IgD-negative memory B cell (primary cell): ENCODE results near the gene DCDC2. TPM values are rescaled to one million over a fixed set of nuclear protein-coding genes. Genes with fewer than 3 reads are reported as not detected.
"Not testable (repeated sequence)": the region's sequence is repeated elsewhere in the genome, so short reads cannot be mapped to it uniquely, and the experiment has no call there.

Experiments
- H3K27ac Mint-ChIP-seq, 3 donors: one replicate each; pipeline ENCODE4 v1.8.0; 2020 to 2022; ENCODE audit warnings: mild to moderate bottlenecking in 3 of 3, mixed read lengths in 3 of 3, moderate library complexity in 1 of 3
- H3K27me3 Mint-ChIP-seq: one replicate; pipeline ENCODE4 v1.8.0; 2021; ENCODE audit warnings: mixed read lengths
- H3K36me3 Mint-ChIP-seq: one replicate; pipeline ENCODE4 v1.8.0; 2020; ENCODE audit warnings: mild to moderate bottlenecking, mixed read lengths
- H3K4me1 Mint-ChIP-seq, 3 donors: one replicate each; pipeline ENCODE4 v1.8.0; 2020 to 2022; ENCODE audit warnings: mixed read lengths in 3 of 3, mild to moderate bottlenecking in 1 of 3
- H3K4me3 Mint-ChIP-seq, 4 donors: one replicate each; pipeline ENCODE4 v1.8.0; 2020 to 2022; ENCODE audit warnings: mild to moderate bottlenecking in 4 of 4, mixed read lengths in 4 of 4, moderate library complexity in 3 of 4
- H3K9me3 Mint-ChIP-seq, 3 donors: one replicate each; pipeline ENCODE4 v1.8.0; 2020 to 2021; ENCODE audit warnings: mixed read lengths in 3 of 3, mild to moderate bottlenecking in 1 of 3
- polyA plus RNA-seq: library from polyadenylated mRNA; unstranded; fragments of 300-500 nt; fragmentation: Illumina TruSeq; gene quantifications from one replicate; pipeline ENCODE4 v1.2.3, GENCODE V29; 2021

Gene DCDC2
- polyA plus RNA-seq, 1 donor from 2014 or later = not detected

- Mint-ChIP-seq H3K9me3 (peaks cover 0 to 1% (median 0%) of the 10 kb centered on the region in 3 donors), H3K36me3 (no peaks in the 10 kb centered on the region), H3K4me1 (peaks cover 0 to 7% (median 0%) of the 10 kb centered on the region in 3 donors), H3K4me3 (no peak overlapping the region), H3K27me3 (peaks cover 11% of the 10 kb centered on the region), H3K27ac (no peak overlapping the region)
Measured at GRCh38 chr6:24387818-24388217, 30.0 kb upstream of the DCDC2 start.

- Mint-ChIP-seq H3K27me3 (peaks cover 11% of the 10 kb centered on the region), H3K36me3 (no peaks in the 10 kb centered on the region), H3K4me1 (peaks cover 0 to 5% (median 2%) of the 10 kb centered on the region in 3 donors), H3K4me3 (no peak overlapping the region), H3K27ac (no peak overlapping the region), H3K9me3 (peaks cover 0 to 1% (median 0%) of the 10 kb centered on the region in 3 donors)
Measured at GRCh38 chr6:24385536-24386269, 27.8 kb upstream of the DCDC2 start.

GRCh38 chr6:24384369-24385130 is 26.7 kb upstream of the DCDC2 start:
- H3K9me3 Mint-ChIP-seq, H3K36me3 Mint-ChIP-seq, H3K27ac Mint-ChIP-seq, H3K4me1 Mint-ChIP-seq, H3K4me3 Mint-ChIP-seq: not testable (repeated sequence)
- peaks cover 11% of the 10 kb centered on the region for H3K27me3 Mint-ChIP-seq

- not testable (repeated sequence) for H3K9me3 Mint-ChIP-seq
Measured at GRCh38 chr6:24382891-24383494, 25.1 kb upstream of the DCDC2 start.

GRCh38 chr6:24382220-24382540 is 24.3 kb upstream of the DCDC2 start:
- Mint-ChIP-seq H3K27ac (no peak overlapping the region), H3K27me3 (peaks cover 7% of the 10 kb centered on the region), H3K36me3 (no peaks in the 10 kb centered on the region), H3K4me1 (peaks cover 0 to 5% (median 2%) of the 10 kb centered on the region in 3 donors), H3K9me3 (peaks cover 0 to 10% (median 0%) of the 10 kb centered on the region in 3 donors), H3K4me3 (no peak overlapping the region)

More at GRCh38 chr6:24382891-24383494, 25.1 kb upstream of the DCDC2 start:
- H3K4me1 Mint-ChIP-seq, H3K4me3 Mint-ChIP-seq, H3K36me3 Mint-ChIP-seq, H3K27me3 Mint-ChIP-seq, H3K27ac Mint-ChIP-seq: not testable (repeated sequence)

GRCh38 chr6:24381476-24382219 is 23.8 kb upstream of the DCDC2 start:
- H3K4me1 Mint-ChIP-seq = peaks cover 0 to 5% (median 2%) of the 10 kb centered on the region in 3 donors
- no peaks in the 10 kb centered on the region for H3K36me3 Mint-ChIP-seq
- H3K4me3 Mint-ChIP-seq = no peak overlapping the region
- peaks cover 0 to 10% (median 0%) of the 10 kb centered on the region in 3 donors for H3K9me3 Mint-ChIP-seq
- H3K27ac Mint-ChIP-seq = peak overlapping the region in 1 of 3 donors; percentile 32
- peaks cover 7% of the 10 kb centered on the region for H3K27me3 Mint-ChIP-seq

- H3K27me3 Mint-ChIP-seq = peaks cover 2% of the 10 kb centered on the region
- H3K4me3 Mint-ChIP-seq = no peak overlapping the region
- peaks cover 0 to 8% (median 0%) of the 10 kb centered on the region in 3 donors for H3K9me3 Mint-ChIP-seq
- peak overlapping the region in 1 of 3 donors; percentile 51 for H3K27ac Mint-ChIP-seq
- H3K36me3 Mint-ChIP-seq = no peaks in the 10 kb centered on the region
- peaks cover 0 to 5% (median 2%) of the 10 kb centered on the region in 3 donors for H3K4me1 Mint-ChIP-seq
Measured at GRCh38 chr6:24378473-24379097, 20.7 kb upstream of the DCDC2 start.

- peaks cover 0 to 5% (median 0%) of the 10 kb centered on the region in 3 donors for H3K4me1 Mint-ChIP-seq
- H3K9me3 Mint-ChIP-seq = peaks cover 0 to 8% (median 5%) of the 10 kb centered on the region in 3 donors
Measured at GRCh38 chr6:24376871-24377270, 19.0 kb upstream of the DCDC2 start.

GRCh38 chr6:24374612-24375011 is 16.8 kb upstream of the DCDC2 start:
- peaks cover 5% of the 10 kb centered on the region for H3K27me3 Mint-ChIP-seq
- H3K4me1 Mint-ChIP-seq = no peaks in the 10 kb centered on the region
- H3K27ac Mint-ChIP-seq = no peak overlapping the region
- H3K36me3 Mint-ChIP-seq = no peaks in the 10 kb centered on the region
- H3K9me3 Mint-ChIP-seq = peaks cover 1 to 7% (median 5%) of the 10 kb centered on the region in 3 donors
- H3K4me3 Mint-ChIP-seq = no peak overlapping the region

More at GRCh38 chr6:24376871-24377270, 19.0 kb upstream of the DCDC2 start:
- Mint-ChIP-seq H3K27me3 (peaks cover 4% of the 10 kb centered on the region), H3K4me3 (no peak overlapping the region), H3K27ac (no peak overlapping the region), H3K36me3 (no peaks in the 10 kb centered on the region)

- not testable (repeated sequence) for H3K27ac Mint-ChIP-seq, H3K4me3 Mint-ChIP-seq, H3K4me1 Mint-ChIP-seq, H3K9me3 Mint-ChIP-seq, H3K36me3 Mint-ChIP-seq
- peaks cover 18% of the 10 kb centered on the region for H3K27me3 Mint-ChIP-seq
Measured at GRCh38 chr6:24365103-24365633, 7.3 kb upstream of the DCDC2 start.

GRCh38 chr6:24362363-24362762 is 4.5 kb upstream of the DCDC2 start:
- peak overlapping the region in 1 of 3 donors; percentile 29 for H3K27ac Mint-ChIP-seq
- not testable (repeated sequence) for H3K9me3 Mint-ChIP-seq, H3K36me3 Mint-ChIP-seq, H3K4me3 Mint-ChIP-seq
- peaks cover 4 to 16% (median 16%) of the 10 kb centered on the region in 3 donors for H3K4me1 Mint-ChIP-seq
- peaks cover 22% of the 10 kb centered on the region for H3K27me3 Mint-ChIP-seq

- peak overlapping the region; percentile 54 to 90 (median 63) for H3K27ac Mint-ChIP-seq
- peaks cover 20% of the 10 kb centered on the region for H3K27me3 Mint-ChIP-seq
- peak overlapping the region; percentile 64 to 93 (median 84) for H3K4me3 Mint-ChIP-seq
- H3K36me3 Mint-ChIP-seq = no peaks in the 10 kb centered on the region
- peaks cover 10 to 20% (median 16%) of the 10 kb centered on the region in 3 donors for H3K4me1 Mint-ChIP-seq
- no peaks in the 10 kb centered on the region for H3K9me3 Mint-ChIP-seq
Measured at GRCh38 chr6:24359640-24360454, 2.0 kb upstream of the DCDC2 start.

GRCh38 chr6:24358219-24358821 is 461 bp upstream of the DCDC2 start:
- H3K36me3 Mint-ChIP-seq = no peaks in the 10 kb centered on the region
- peaks cover 15% of the 10 kb centered on the region for H3K27me3 Mint-ChIP-seq
- peak overlapping the region; percentile 66 to 90 (median 82) for H3K4me3 Mint-ChIP-seq
- no peaks in the 10 kb centered on the region for H3K9me3 Mint-ChIP-seq
- H3K4me1 Mint-ChIP-seq = peaks cover 10 to 22% (median 16%) of the 10 kb centered on the region in 3 donors
- H3K27ac Mint-ChIP-seq = peak overlapping the region in 2 of 3 donors; percentile 58 to 94
